Jurkat, Clone E6-1 (cell line): Measurements from ENCODE around the gene TBC1D2B.
A peak's percentile ranks its signal among the peaks of the same experiment; 100 is the strongest.
"Not testable (repeated sequence)": the region's sequence is repeated elsewhere in the genome, so short reads cannot be mapped to it uniquely, and the experiment has no call there.

Experiments used
- DNase-seq: peaks from one replicate; pipeline ENCODE4 v3.0.0-alpha.2; 2011; ENCODE audit warnings: low read depth, low spot score
- H3K4me3 ChIP-seq: 2 replicates; pipeline ENCODE4 v1.5.1; 2011; ENCODE audit warnings: mild to moderate bottlenecking, low read length, control low read depth, moderate library complexity

Gene TBC1D2B

DNA sequence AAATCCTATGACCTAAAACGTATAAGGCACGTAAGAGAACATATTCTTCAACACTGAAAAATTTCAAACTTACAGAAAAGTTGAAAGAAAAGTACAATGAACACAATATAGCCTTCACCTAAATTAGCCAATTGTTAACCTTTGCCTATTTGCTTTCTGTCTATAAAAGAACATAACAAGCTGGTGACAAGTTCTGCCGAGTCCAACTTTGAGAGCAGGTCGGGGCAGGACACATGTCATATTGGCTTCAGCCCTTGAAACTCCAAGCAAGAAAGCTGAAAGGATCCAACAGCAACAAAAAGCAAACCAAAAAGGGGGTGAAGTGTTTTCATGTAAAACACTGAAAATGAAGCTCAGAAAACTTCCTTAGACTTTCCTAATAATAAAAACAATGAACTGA is 59.1 kb downstream of the TBC1D2B start:
- no peak overlapping the region for H3K4me3 ChIP-seq
- no peak for DNase-seq

DNA sequence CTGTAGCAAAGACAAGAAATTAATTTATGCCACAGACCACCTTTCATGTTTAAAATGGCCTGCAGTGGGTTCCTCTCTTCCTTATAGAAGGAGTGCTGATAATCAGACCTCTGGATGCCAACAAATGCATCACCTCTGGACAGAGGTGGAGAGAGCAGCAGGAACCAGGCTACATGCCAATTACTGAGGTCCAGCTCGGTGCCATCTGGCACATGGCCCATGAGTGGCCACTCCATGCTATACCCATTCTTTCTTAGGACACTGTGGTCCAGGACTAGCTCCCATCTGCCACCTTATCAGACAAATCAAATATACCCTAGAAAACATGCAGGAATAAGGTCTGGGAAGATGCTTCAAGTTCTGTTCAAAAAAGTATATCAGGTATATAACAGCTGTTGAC is 60.7 kb downstream of the TBC1D2B start:
- no peak overlapping the region for H3K4me3 ChIP-seq
- no peak for DNase-seq

DNA sequence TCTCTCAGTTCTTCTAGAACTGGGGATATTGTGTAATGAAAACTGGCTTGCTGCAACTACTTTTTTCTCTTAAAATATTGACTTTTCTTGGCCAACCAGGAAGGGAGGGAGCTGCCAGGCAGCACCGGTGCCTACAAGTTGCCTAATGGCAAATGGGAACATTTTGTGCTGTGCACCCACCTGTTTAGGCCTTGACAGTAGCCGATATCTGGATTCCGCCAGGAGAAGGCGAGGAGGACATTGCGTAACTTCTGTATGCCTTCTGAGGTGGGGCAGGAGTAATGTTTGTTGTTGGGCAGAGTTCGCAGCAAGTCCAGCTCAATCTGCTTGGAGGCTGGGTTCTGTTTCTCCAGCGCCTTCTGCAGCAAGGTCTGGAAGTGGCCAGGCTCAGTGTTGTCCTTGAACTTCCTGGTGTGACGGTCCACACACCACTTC is 64.9 kb downstream of the TBC1D2B start:
- no peak overlapping the region for H3K4me3 ChIP-seq
- no peak for DNase-seq

DNA sequence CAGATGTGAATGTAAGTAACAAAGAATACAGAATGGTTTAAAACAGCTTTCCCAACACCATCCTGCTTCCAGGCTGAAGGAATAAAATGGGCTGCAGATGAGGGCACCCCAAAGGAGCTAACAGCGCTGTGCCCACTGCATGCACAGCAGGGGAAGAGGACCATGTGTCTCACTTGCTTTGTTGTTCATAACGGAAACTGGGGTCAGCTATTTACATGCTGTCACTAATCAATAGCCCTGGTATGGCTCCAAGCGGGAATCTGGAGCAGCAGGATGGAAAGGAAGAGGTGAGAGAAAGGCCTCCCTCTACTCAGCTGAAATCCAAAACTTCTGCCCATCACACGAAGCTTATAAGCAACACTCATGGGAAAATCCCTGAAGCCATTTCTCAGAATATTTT is 67.4 kb downstream of the TBC1D2B start:
- DNase-seq: no peak
- H3K4me3 ChIP-seq: no peak overlapping the region

DNA sequence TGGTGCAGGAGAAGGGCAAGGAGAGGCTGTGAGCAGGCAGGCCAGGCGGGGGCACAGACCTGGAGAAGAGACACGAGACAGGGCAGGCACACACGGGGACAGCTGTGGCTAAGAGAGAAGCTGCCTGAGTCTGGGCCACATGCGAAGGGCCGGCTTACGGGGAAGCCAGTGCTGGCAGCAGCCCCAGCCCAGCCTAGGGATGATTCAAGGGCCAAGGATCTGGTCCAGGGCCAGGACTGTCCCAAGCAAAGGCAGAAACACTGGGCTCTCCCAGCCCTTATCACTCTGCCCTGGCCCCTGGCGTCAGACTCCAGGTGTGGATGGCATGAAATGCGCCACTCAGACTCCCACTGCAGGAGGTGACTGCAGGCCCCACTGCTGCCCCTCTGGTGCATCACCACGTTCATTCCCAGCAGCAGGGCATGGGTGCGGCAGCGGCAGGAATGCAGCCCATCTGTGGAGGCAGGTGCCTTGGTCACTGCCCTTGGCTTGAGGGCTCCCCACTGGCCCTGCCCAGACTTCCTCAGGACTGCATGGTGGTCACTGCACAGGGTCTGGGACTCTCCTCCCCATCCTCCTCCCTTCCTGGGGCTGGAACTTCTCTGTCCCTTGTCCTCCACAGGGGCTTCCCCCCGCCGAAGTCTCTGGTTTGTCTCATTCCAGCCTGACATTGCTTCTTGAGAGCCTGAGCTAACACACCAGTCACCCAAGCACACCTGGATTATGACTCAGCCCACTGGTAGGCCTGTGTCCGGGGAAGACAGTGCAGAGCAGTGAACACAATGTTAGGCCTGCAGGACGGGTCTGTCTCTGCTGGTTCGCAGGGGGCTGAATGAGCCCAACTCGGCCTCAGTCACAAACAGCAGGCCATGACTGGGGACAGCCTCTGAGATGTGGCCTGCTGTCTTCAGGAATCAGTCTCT is 69.3 kb downstream of the TBC1D2B start:
- DNase-seq: no peak
- H3K4me3 ChIP-seq: no peak overlapping the region

DNA sequence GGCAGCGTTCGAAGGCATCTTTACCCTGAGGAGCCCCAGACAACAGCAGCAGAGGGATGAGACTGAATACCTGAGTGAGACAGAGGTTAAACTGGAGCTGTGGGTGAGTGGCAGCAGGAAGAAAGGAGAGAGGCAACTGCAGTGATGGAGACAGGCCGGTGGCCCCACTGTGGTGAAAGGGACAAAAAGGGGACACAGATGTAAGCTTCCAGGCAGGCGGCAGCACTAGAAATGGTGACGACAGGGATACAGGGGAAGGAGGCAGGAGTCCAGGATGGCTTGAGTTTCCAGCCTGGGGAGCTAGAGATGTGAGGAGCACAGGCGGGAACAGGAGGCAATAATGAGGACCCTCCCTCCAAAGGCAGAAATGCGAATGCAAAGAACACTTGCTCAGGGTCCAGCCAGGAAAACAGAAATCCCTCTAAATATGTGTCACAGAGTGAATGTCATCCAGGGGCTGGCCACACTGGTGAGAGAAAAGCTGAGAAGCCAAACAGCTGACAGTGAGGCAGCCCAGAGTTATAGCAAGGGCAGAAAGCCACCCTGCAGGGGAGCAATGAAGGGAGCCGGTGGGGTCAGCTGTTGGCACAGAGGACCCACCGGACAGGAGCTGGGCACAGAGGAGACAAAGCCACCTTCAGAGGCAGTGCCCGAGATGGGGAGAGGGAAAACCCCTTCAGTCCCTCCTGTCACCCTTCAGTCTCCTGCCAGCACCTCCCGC is 70.1 kb downstream of the TBC1D2B start:
- H3K4me3 ChIP-seq: no peak overlapping the region
- DNase-seq: no peak

DNA sequence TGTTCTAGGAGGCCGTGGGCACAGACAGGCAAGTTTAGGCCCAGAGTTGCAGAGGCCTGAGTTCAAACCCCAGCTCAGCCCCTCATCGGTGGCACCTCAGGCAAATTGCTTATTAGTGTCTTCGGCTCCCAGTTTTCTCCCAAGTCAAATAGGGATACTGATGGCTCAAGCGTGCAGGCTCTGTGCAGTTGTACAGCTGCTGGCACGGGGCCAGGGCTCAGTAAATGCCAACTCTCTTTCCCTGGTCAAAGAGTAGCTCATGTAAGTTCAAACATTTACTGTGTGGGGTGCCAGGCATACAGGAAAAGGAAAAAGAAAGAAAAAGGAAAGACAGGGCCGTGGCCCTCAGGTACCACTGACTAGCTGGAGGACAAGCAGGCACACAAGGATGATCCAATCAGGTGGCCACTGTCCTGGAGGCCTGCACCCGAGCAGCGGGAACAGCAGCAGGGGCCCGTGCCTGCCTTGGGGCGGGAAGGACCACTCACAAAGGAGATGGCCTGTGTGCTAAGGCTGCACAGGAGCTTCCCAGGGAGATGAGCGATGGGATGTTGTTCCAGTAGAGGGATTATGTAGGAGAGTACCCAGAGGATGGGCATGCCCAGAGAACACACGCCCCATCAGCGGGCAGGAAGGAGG is 70.8 kb downstream of the TBC1D2B start:
- no peak for DNase-seq
- H3K4me3 ChIP-seq: no peak overlapping the region

DNA sequence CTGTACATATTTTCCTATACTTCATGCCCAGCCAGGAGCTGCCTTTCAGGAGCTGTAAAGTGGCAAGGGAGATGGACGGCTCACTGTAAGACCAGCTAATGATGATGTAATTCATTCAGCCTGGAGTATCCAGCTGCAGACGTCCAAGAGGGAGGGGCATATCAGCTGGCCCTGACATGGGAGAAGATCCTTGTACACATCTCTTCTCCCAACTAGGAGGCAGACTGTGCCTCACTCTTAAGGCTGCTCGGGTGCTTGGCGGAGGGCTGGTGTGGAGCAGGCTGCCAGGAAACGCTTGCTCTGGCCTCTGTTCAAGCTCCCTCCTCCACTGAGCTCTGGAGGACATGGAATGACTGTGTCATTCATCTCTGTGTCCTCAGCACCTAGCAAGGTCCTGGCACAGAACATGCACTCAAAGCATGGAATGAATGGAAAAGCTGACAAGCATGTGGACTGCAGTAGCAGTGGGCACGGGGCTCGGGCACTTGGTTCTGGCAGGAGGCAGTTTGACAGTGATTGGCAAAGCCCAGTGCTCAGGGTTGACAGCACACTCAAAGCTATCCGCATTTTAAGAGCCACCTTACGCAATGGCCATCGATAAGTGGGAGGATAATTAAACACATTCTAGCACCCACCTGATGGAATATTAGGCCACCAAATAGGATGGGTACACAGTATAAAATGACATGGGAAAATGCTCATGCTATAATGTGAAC is 72.4 kb downstream of the TBC1D2B start:
- H3K4me3 ChIP-seq: no peak overlapping the region
- no peak for DNase-seq

DNA sequence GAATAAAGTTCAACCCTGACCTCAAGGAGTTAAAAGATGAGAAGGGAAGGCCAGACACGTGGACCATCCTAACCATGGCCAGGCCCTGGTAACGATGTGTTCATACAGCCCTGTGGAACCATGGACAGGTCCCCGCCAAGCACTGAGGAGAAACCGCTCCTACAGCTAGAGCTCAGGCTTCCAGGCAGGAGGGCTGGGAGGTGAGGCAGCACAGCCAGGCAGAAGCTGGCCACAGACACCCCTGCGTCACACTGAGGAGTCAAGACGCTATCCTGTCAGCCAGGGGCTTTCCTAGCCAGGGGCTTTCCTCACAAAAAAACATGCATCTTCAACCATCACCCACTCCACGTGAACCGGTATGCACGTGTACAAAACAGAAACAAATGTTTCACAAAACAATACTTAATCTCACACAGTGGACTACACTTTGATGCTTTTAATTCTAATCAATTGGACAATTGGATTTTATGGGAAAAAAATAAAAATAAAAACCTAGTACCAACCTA is 73.2 kb downstream of the TBC1D2B start:
- no peak for DNase-seq
- no peak overlapping the region for H3K4me3 ChIP-seq

DNA sequence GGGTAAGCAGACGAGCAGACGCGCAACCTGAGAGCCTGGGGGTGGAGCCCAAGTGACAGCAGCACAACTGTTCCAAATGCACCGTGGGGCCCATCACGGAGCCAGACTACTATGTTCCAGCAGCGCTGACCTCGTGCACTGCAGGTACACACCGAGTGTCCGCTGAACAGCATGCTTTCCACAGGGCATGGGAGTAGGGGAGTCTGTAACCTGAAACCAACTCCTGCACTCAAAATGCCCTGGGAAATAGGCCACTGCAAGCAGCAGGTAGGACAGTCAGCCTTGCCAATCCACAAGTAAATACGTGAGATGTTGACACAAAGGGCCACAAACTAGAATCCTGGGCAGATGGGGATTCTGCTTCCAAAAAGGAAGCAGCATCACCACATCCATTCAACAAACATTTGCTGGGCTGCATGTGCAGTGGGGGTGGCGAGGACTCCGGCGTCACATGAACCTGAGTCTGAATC is 73.9 kb downstream of the TBC1D2B start:
- no peak overlapping the region for H3K4me3 ChIP-seq
- no peak for DNase-seq

DNA sequence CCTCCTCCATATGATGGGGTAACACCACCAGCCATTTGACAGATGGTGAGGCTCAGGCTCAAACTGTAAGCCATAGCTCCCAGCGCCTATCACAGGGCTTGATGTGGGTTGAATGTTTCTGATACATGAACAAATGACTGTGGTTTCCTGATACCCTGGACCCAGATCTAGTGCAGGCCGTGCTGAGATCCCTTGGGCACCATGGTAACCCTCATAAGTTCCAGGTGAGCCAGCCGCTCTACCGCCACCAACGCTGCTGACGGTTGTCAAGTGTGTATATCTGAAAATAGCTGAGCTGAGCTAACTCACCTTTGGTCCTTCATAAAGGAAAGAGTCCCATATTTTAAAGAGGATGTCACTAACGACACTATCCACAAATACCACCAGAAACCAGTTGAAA is 74.5 kb downstream of the TBC1D2B start:
- H3K4me3 ChIP-seq: no peak overlapping the region
- DNase-seq: peak; percentile 84

DNA sequence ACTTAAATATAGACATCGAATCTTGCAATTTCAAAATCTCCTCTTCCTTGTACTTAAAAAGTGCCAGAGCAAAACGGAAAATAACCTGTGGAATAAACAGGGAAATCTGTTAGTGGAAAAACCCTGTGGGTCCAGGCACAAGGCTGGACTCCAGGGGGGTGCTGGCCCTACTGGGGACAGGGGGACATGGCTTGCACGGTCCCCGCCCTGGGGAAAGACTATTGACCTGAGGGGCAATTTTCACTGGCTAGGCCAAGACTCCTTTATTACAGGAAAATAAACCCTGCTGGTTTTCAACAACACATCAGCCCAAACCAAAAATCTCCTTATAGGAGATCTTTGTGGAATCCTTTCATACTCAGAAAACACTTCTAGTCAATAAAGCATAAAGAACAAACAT is 75.9 kb downstream of the TBC1D2B start:
- no peak overlapping the region for H3K4me3 ChIP-seq
- no peak for DNase-seq

DNA sequence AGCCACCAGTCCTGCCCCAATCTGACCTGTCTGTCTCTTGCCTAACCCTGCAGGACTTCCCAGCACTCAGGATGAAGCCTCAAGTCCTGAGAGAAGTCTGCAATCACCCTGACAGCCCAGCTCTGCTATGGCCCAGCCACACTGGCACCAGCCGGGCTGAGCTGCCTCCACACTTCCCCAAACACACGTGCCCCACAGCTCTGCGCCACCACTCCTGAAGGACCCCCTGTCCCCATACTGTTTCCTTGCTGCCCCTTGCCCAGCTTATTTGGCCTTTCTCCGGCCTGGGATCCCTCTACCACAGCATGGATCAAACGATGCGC is 76.6 kb downstream of the TBC1D2B start:
- DNase-seq: no peak
- H3K4me3 ChIP-seq: no peak overlapping the region

DNA sequence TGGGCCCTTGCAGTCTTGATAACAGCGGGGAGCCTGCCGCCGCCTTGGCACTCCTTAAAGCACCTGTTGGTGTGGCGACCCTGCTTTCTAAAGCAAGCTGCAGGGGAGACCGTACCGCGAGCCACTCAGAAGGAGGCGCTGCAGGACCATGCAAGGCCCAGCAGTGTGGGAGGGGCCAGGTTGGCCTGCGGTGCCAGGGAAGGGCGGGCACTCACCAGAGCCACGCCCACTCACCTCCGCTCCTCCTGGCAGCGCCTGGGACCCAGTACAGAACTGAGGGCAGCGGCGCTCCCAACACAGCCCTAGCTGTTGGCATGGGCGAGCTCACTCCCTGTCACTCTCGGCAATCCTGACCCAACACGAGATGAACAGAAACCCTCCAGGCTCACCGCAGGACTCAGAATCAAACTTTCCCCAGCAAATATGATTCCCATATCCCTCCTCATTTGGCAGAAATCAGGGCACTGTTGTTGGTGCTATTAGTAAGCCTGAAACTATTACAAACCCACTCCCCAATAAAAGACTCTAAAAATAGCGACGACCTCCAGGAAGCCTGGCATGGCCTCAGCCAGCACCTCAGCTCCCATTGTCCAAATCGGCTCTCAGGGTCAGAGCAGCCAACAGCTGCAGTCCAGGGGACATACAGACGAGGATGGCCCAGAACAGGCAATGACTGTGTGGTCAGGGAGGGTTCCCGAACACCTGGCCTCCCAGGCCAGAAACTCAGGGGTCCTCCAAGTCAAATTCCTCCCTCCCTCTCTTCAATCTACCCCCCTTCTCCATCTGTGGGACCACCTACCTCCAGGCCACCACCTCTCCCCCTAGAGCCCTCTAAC is 77.2 kb downstream of the TBC1D2B start:
- peak; percentile 81 for DNase-seq
- H3K4me3 ChIP-seq: no peak overlapping the region

DNA sequence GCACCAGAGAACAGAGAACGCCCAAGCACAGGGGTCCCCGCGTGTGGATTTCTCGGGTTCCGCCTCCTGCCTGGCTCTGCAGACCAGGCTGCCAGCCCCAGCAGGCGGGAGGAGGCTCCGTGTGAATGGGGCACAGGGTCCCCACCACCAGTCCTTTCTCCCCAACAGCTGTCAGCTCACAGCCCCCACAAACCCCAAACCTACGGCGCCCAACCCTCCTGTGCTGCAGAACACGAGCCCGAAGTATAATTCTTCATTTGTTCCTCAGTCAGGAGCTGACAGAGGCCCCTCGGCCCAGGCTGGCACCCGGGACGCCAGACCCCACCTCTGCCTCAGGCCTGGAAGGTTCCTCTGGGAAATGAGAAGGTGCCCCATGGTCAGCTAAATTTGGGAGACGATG is 78.0 kb downstream of the TBC1D2B start:
- no peak for DNase-seq
- H3K4me3 ChIP-seq: no peak overlapping the region

DNA sequence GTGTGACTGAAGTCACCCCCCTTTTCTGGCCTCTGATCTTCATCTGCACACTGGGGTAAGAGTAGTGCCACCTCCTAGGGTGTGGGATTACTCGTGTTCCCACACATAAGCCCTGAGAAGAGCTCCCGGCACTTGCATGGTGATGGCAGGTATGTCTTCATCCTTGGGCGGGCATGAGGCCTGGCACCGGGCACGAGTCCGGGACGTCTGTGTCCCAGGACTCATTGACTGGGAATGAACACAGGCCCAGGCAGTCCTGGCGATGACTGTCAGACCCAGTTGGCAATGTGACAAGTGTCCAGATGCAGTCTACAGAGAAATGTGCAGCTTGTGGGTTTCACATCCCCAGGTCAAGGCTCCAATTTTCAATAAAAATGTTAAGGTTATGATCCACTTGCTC is 78.9 kb downstream of the TBC1D2B start:
- no peak overlapping the region for H3K4me3 ChIP-seq
- DNase-seq: no peak

DNA sequence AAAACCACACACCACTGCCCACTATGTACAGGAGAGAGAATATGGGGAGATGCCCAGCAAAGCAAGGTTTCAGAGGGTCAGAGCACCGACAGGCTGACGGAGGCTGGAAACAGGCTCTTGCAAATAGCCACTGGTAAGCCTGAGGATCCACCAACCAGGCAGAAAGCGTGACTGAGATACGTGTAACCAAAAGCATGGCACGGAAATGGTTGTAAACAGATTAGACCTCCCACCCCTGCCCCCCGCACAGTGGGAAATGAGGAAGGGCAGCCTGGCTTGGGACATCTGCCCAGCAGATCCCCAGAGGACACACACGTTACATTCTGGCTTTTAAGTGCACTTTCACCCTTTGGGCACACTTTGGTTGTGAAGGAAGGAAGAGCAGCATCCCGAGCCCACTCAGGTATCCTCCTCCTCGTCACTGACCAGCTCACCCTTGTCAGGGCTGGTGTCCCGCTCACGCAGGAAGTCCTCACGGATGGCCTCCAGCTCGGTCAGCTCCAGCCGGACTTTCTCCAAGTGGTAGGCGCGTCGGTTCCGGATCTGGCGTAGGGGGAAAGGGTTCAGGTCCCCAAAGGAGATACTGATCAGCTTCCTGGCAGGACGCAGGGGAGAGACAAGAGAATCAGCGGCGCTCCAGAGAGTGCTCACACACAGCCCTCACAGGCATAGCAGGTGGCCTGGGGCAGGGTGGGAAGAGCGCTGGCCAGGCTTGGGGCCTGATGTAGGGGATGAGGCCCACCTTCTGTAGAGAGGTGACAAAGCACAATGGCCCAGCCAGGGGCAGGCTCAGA is 79.6 kb downstream of the TBC1D2B start:
- not testable (repeated sequence) for H3K4me3 ChIP-seq, DNase-seq

DNA sequence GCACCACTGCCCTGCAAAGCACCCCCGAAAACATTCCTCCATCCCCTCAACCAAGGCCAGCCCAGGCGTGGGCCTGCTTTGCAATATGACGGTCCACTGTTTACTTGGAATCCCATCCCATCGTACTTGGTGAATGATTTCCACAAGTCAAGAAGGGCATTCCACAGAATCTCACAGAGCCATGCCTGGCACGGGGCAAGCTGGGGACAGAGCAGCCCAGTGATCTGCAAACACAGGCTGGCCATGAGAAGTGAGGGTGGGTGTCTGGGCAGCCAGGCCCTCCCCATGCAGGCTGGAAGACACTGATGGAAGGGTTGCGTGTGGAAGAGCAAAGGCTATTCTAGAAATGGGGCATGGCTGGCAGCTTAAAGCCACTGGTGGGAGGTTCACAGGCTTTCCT is 80.3 kb downstream of the TBC1D2B start:
- not testable (repeated sequence) for DNase-seq, H3K4me3 ChIP-seq
